ENCODE results near the gene ENPP7. TPM values are rescaled to one million over a fixed set of nuclear protein-coding genes. Genes with fewer than 3 reads are reported as not detected.

The ENPP7 gene
- total and polyA plus RNA-seq, 2 donors (not counting 3 experiments of a cell fraction or from before 2014, with no cell fraction given): not detected

DNA sequence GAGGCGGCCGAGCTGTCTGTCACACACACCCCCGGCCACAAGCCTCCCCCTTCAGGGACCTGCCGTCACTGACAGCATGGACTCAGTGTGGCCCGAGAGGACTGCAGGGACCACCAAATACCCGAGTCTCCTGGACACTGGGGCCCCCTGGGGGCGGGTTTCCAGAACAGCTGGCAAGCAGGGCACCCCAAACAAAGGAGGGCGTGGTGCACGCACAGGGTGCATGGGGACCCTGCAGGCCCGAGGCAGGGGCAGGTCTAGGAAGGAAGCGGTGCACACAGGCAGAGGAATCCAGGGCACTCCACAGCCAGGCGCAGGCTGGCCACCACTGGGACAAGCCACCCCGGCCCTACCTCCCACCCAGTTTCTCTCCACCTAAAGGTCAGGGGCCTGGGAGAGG lies 28.7 kb upstream of the ENPP7 start:
- Histone ChIP-seq H3K79me2 (ENCODE audit: control insufficient read depth, insufficient read depth, low read length) (no peaks in the 10 kb centered on the region), H3K4me3 (replicated peaks in 1 of 3; ENCODE audit: insufficient read depth in 1 of 3, low read depth in 1 of 3, low read length in 3 of 3) (no peak overlapping the region), H3K9me1 (replicated peaks; ENCODE audit: control insufficient read depth, extremely low read depth, insufficient read depth, low read length) (no peaks in the 10 kb centered on the region), H3K9ac (replicated peaks; ENCODE audit: extremely low read depth, insufficient read depth, low read length) (no peak overlapping the region), H2AFZ (ENCODE audit: low read depth, low read length) (no peak overlapping the region), H3K27me3 (ENCODE audit: control insufficient read depth in 2 of 2, insufficient read depth in 2 of 2, low read length in 2 of 2) (peaks cover 0 to 1% of the 10 kb centered on the region in 2 experiments), H3K36me3 (ENCODE audit: control insufficient read depth in 2 of 2, extremely low read depth in 1 of 2, insufficient read depth in 2 of 2, low read length in 2 of 2) (no peaks in the 10 kb centered on the region), H3K4me2 (ENCODE audit: insufficient read depth, low read length) (no peak overlapping the region), H3K4me1 (ENCODE audit: control insufficient read depth, extremely low read depth, insufficient read depth, low read length) (no peaks in the 10 kb centered on the region), H3K9me3 (replicated peaks; ENCODE audit: control insufficient read depth, insufficient read depth, low read length) (no peaks in the 10 kb centered on the region), H4K20me1 (replicated peaks; ENCODE audit: control insufficient read depth, extremely low read depth, insufficient read depth, low read length) (no peaks in the 10 kb centered on the region), H3K27ac (ENCODE audit: insufficient read depth, low read depth, low read length) (no peak overlapping the region)
- FAIRE-seq (no peak), DNase-seq (ENCODE audit: low read depth, low spot score) (no peak)
- dilution Hi-C loops (cut with MboI; ENCODE audit: extremely low pct_ligation_motif_present, low sequenced_read_pairs) (no loop called here), intact Hi-C loops (cut with micrococcal nuclease) (no loop called here)
- TF ChIP-seq, protein P1, sequence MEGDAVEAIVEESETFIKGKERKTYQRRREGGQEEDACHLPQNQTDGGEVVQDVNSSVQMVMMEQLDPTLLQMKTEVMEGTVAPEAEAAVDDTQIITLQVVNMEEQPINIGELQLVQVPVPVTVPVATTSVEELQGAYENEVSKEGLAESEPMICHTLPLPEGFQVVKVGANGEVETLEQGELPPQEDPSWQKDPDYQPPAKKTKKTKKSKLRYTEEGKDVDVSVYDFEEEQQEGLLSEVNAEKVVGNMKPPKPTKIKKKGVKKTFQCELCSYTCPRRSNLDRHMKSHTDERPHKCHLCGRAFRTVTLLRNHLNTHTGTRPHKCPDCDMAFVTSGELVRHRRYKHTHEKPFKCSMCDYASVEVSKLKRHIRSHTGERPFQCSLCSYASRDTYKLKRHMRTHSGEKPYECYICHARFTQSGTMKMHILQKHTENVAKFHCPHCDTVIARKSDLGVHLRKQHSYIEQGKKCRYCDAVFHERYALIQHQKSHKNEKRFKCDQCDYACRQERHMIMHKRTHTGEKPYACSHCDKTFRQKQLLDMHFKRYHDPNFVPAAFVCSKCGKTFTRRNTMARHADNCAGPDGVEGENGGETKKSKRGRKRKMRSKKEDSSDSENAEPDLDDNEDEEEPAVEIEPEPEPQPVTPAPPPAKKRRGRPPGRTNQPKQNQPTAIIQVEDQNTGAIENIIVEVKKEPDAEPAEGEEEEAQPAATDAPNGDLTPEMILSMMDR (IDR thresholded peaks at IDR 0.05; ENCODE audit: extremely low read depth in 1 of 2, insufficient read depth in 1 of 2, low read depth in 1 of 2, low read length in 2 of 2): peak in 1 of 2 donors; percentile 18
- no peak for TF ChIP-seq POLR2A (IDR thresholded peaks at IDR 0.05; ENCODE audit: low read depth, low read length)
- CTCF ChIA-PET: no interaction called here
- POLR2A ChIA-PET: no interaction called here
- no TSS peak for BruUV-seq (replicated peaks)

DNA sequence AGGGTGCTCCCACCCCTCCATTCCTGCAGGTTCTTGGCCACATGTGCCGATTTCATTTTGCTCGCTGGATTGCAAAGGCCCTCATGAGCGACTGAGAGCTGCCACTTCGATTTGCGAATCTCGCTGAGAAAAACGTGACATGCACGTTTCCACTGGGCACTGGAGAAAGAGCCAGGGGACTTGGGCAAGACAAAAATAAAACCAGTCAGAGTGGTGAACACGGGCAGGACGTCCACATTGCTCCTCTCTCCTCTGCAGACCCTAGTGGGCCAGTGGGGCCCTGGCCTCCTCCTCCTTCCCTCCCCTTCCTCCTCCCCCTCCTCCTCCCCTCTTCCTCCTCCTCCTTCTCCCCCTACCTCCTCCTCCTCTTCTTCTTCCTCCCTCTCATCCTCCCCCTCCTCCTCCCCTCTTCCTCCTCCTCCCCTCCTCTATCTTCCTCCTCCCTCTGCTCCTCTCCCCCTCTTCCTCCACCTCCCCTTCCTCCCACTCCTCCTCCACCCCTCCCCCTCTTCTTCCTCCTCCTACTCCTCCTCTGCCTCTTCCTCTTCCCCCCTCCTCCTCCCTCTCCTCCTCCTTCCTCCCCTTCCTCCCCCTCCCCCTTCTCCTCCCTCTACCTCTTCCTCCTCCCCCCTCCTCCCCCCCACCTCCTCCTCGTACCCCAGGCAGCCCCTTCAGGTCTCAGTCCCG lies 28.1 kb upstream of the ENPP7 start:
- FAIRE-seq (no peak), DNase-seq (ENCODE audit: low read depth, low spot score) (no peak)
- H3K27ac ChIP-seq (ENCODE audit: insufficient read depth, low read depth, low read length): no peak overlapping the region
- ChIA-PET POLR2A (interaction anchor here (0.5 kb wide), 1 partner anchor 15 kb away, joined by 4 read pairs; no protein-coding TSS in a partner anchor), CTCF (no interaction called here)
- H3K9me1 ChIP-seq (replicated peaks; ENCODE audit: control insufficient read depth, extremely low read depth, insufficient read depth, low read length): no peaks in the 10 kb centered on the region
- no TSS peak for BruUV-seq (replicated peaks)
- no peaks in the 10 kb centered on the region for H3K27me3 ChIP-seq (ENCODE audit: control insufficient read depth in 2 of 2, insufficient read depth in 2 of 2, low read length in 2 of 2)
- no peak overlapping the region for H3K4me2 ChIP-seq (ENCODE audit: insufficient read depth, low read length)
- TF ChIP-seq POLR2AphosphoS5 (IDR thresholded peaks at IDR 0.05; ENCODE audit: insufficient read depth, low read depth, low read length) (no peak), JUN (IDR thresholded peaks at IDR 0.05; ENCODE audit: borderline replicate concordance, insufficient read depth, insufficient read length, low read depth) (no peak), EZH2 (IDR thresholded peaks at IDR 0.05; ENCODE audit: borderline replicate concordance, low read depth, low read length, severe bottlenecking) (no peak), MYC (IDR thresholded peaks at IDR 0.05; ENCODE audit: low read depth, low read length) (no peak), GATA2 (IDR thresholded peaks at IDR 0.05; ENCODE audit: insufficient read depth, insufficient read length, low read depth, low read length) (no peak), FOS (IDR thresholded peaks at IDR 0.05; ENCODE audit: borderline replicate concordance, insufficient read depth, low read length) (no peak), POLR2A (IDR thresholded peaks at IDR 0.05; ENCODE audit: low read depth, low read length) (no peak)
- TF ChIP-seq, protein P2, sequence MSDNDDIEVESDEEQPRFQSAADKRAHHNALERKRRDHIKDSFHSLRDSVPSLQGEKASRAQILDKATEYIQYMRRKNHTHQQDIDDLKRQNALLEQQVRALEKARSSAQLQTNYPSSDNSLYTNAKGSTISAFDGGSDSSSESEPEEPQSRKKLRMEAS (IDR thresholded peaks at IDR 0.05; ENCODE audit: insufficient read depth, insufficient read length): no peak
- TF ChIP-seq, protein P1 (IDR thresholded peaks at IDR 0.05; ENCODE audit: extremely low read depth in 1 of 2, insufficient read depth in 1 of 2, low read depth in 1 of 2, low read length in 2 of 2): no peak
- H3K4me3 ChIP-seq (replicated peaks in 1 of 3; ENCODE audit: insufficient read depth in 1 of 3, low read depth in 1 of 3, low read length in 3 of 3): no peak overlapping the region
- H3K36me3 ChIP-seq (ENCODE audit: control insufficient read depth in 2 of 2, extremely low read depth in 1 of 2, insufficient read depth in 2 of 2, low read length in 2 of 2): no peaks in the 10 kb centered on the region
- no peaks in the 10 kb centered on the region for H3K9me3 ChIP-seq (replicated peaks; ENCODE audit: control insufficient read depth, insufficient read depth, low read length)
- H2AFZ ChIP-seq (ENCODE audit: low read depth, low read length): no peak overlapping the region
- H3K4me1 ChIP-seq (ENCODE audit: control insufficient read depth, extremely low read depth, insufficient read depth, low read length): no peaks in the 10 kb centered on the region
- no peaks in the 10 kb centered on the region for H4K20me1 ChIP-seq (replicated peaks; ENCODE audit: control insufficient read depth, extremely low read depth, insufficient read depth, low read length)
- intact Hi-C loops (cut with micrococcal nuclease): no loop called here
- dilution Hi-C loops (cut with MboI; ENCODE audit: extremely low pct_ligation_motif_present, low sequenced_read_pairs): no loop called here
- H3K79me2 ChIP-seq (ENCODE audit: control insufficient read depth, insufficient read depth, low read length): no peaks in the 10 kb centered on the region
- no peak overlapping the region for H3K9ac ChIP-seq (replicated peaks; ENCODE audit: extremely low read depth, insufficient read depth, low read length)

Measured in endothelial cell of umbilical vein (primary cell).